ENCODE results near the gene TXN.
A peak's percentile ranks its signal among the peaks of the same experiment; 100 is the strongest.

- TF ChIP-seq CTCF (IDR thresholded peaks at IDR 0.05): peak in 3 of 4 experiments; percentile 7 to 26 (median 10)
- no peak for TF ChIP-seq POLR2A (IDR thresholded peaks at IDR 0.05)
Observed at GRCh38 chr9:110197330-110198187, 58.7 kb downstream of the TXN start.

Data from uterus (tissue), 2 donors.